Measurements from ENCODE around the gene SLC8B1.

GRCh38 chr12:113326775-113327395 lies 8.0 kb downstream of the SLC8B1 start:
- TF ChIP-seq SETDB1 (IDR thresholded peaks at IDR 0.05; ENCODE audit: insufficient read length, low read length) (no peak), KLF16 (tag by site-specific recombination; IDR thresholded peaks at IDR 0.05) (no peak), PRDM4 (tag by site-specific recombination; IDR thresholded peaks at IDR 0.05) (no peak), CTCF (tag by site-specific recombination; IDR thresholded peaks at IDR 0.05) (no peak), YY1 (tag by site-specific recombination; IDR thresholded peaks at IDR 0.05) (no peak), BCL6B (tag by site-specific recombination; IDR thresholded peaks at IDR 0.05) (no peak)

All from HEK293 (cell line).